Glutamatergic neuron (in vitro differentiated cells): ENCODE measurements around the gene EPB41L2. TPM values are rescaled to one million over a fixed set of nuclear protein-coding genes. Genes with fewer than 3 reads are reported as not detected.
"Not testable (repeated sequence)": the region's sequence is repeated elsewhere in the genome, so short reads cannot be mapped to it uniquely, and the experiment has no call there.

Experiments used
- DNase-seq: peaks from one replicate; pipeline ENCODE4 v3.0.0; 2022
- H3K27ac Mint-ChIP-seq: one replicate; pipeline ENCODE4 v1.8.0; 2020; ENCODE audit warnings: mild to moderate bottlenecking, mixed read lengths, inconsistent platforms; ENCODE audit not compliant: unreplicated experiment
- H3K27me3 Mint-ChIP-seq: one replicate; pipeline ENCODE4 v1.8.0; 2020; ENCODE audit warnings: mild to moderate bottlenecking, moderate library complexity, mixed read lengths, inconsistent platforms; ENCODE audit not compliant: unreplicated experiment
- H3K36me3 Mint-ChIP-seq: one replicate; pipeline ENCODE4 v1.8.0; 2020; ENCODE audit warnings: mild to moderate bottlenecking, mixed read lengths, inconsistent platforms; ENCODE audit not compliant: unreplicated experiment
- H3K4me1 Mint-ChIP-seq: one replicate; pipeline ENCODE4 v1.8.0; 2020; ENCODE audit warnings: mild to moderate bottlenecking, low read depth, mixed read lengths, inconsistent platforms; ENCODE audit not compliant: unreplicated experiment
- H3K4me3 Mint-ChIP-seq: one replicate; pipeline ENCODE4 v1.8.0; 2020; ENCODE audit warnings: mild to moderate bottlenecking, mixed read lengths, inconsistent platforms; ENCODE audit not compliant: unreplicated experiment
- H3K9me3 Mint-ChIP-seq: one replicate; pipeline ENCODE4 v1.8.0; 2020; ENCODE audit warnings: mild to moderate bottlenecking, moderate library complexity, mixed read lengths, inconsistent platforms; ENCODE audit not compliant: unreplicated experiment
- total RNA-seq: library from RNA; stranded (reverse); fragmentation: NEBNext Ultra II Directional; extraction: Animal tissue kit (Norgen Biotek cat#: 25700); gene quantifications from one replicate; pipeline ENCODE4 v1.2.1, GENCODE V29; 2021; ENCODE audit not compliant: unreplicated experiment
- TF ChIP-seq, protein P1 (sequence below): fragments of 200-600 bp; sonication (generic); IDR thresholded peaks from one replicate; pipeline ENCODE4 v1.5.0; 2021; ENCODE audit not compliant: partially characterized antibody, unreplicated experiment

The EPB41L2 gene
- total RNA-seq, 1 donor from 2014 or later, result 36.2 TPM

- Mint-ChIP-seq H3K27ac (no peak overlapping the region), H3K36me3 (no peaks in the 10 kb centered on the region), H3K27me3 (no peaks in the 10 kb centered on the region), H3K4me3 (no peak overlapping the region), H3K9me3 (no peaks in the 10 kb centered on the region), H3K4me1 (peaks cover 3% of the 10 kb centered on the region)
- TF ChIP-seq, protein P1, sequence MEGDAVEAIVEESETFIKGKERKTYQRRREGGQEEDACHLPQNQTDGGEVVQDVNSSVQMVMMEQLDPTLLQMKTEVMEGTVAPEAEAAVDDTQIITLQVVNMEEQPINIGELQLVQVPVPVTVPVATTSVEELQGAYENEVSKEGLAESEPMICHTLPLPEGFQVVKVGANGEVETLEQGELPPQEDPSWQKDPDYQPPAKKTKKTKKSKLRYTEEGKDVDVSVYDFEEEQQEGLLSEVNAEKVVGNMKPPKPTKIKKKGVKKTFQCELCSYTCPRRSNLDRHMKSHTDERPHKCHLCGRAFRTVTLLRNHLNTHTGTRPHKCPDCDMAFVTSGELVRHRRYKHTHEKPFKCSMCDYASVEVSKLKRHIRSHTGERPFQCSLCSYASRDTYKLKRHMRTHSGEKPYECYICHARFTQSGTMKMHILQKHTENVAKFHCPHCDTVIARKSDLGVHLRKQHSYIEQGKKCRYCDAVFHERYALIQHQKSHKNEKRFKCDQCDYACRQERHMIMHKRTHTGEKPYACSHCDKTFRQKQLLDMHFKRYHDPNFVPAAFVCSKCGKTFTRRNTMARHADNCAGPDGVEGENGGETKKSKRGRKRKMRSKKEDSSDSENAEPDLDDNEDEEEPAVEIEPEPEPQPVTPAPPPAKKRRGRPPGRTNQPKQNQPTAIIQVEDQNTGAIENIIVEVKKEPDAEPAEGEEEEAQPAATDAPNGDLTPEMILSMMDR, result no peak
- no peak for DNase-seq
Observed at GRCh38 chr6:130810307-130811030, 252.6 kb downstream of the EPB41L2 start.

DNA sequence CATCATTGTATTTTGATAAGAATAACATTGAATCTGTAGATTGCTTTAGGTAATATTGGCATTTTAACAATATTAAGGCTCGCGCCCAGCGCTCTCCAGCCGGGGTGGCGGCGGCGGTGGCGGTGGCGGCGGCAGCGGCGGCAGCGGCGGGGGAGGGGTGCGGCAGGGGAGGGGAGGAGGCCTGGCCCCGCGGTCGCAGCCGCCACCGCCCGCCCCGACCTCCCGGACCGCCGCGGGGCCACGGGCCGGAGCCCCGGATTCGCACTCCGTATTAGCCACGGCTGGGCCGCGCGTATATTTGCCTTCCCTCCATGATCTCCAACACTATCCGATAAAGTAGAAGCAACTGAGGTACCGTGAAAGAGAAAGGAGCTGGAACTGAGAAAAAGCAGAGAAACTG lies 261.7 kb downstream of the EPB41L2 start:
- H3K27me3 Mint-ChIP-seq, H3K36me3 Mint-ChIP-seq, H3K9me3 Mint-ChIP-seq, DNase-seq, H3K4me1 Mint-ChIP-seq, H3K27ac Mint-ChIP-seq, H3K4me3 Mint-ChIP-seq: not testable (repeated sequence)

- TF ChIP-seq, protein P1, result no peak
- Mint-ChIP-seq H3K27me3 (no peaks in the 10 kb centered on the region), H3K27ac (no peak overlapping the region), H3K36me3 (no peaks in the 10 kb centered on the region), H3K4me1 (no peaks in the 10 kb centered on the region), H3K9me3 (no peaks in the 10 kb centered on the region), H3K4me3 (no peak overlapping the region)
- DNase-seq, result no peak
Observed at GRCh38 chr6:130797061-130797460, 266.0 kb downstream of the EPB41L2 start.

DNA sequence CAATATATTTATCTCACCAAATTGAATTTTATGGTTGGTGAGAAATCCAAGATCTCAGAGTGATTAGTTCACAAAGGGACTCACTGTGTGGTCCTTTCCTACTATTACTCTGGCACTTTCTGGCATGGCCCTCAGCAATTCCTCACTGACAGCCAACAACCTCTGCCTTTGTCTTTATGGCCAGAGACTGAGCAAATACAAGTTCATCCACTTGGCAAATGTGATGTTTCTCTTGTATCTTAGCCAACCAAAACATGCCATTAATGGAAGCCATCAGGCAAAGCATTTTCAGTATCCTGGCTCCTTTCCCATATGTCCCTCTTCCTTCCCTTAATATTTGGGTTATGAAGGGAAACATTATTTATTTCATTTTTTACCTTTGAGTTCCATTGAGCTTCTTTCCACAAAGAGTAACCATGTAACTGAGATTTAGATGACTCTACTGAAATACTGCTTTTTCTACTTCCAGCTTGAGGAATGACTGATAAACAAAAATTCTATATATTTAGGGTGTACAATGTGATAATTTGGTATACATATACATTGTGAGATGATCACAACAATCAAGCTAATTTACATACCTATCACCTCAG lies 266.6 kb downstream of the EPB41L2 start:
- H3K4me3 Mint-ChIP-seq, result no peak overlapping the region
- H3K27ac Mint-ChIP-seq, result no peak overlapping the region
- H3K9me3 Mint-ChIP-seq, result no peaks in the 10 kb centered on the region
- no peaks in the 10 kb centered on the region for H3K36me3 Mint-ChIP-seq
- no peaks in the 10 kb centered on the region for H3K27me3 Mint-ChIP-seq
- no peak for DNase-seq
- no peaks in the 10 kb centered on the region for H3K4me1 Mint-ChIP-seq
- TF ChIP-seq, protein P1, result no peak

DNA sequence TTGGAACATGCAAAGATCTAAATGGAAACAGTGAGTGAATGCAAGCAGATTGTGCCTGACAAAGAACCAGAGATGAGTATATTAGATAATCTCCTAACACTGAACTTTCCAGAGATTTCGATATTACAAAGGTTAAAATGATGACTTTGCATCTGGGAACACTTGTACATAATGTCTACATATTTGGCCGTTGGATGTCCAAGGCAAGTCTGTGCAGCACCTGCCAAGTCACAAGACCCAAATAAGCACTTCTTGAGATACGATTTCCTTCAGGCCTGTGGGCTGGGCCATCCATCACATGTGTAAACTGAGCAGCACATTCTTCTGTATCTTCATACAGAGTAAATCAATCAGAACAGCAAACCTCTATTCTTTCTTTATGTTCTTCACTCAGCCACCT lies 268.3 kb downstream of the EPB41L2 start:
- H3K4me1 Mint-ChIP-seq, result no peaks in the 10 kb centered on the region
- DNase-seq, result no peak
- no peaks in the 10 kb centered on the region for H3K9me3 Mint-ChIP-seq
- TF ChIP-seq, protein P1, result no peak
- no peak overlapping the region for H3K27ac Mint-ChIP-seq
- H3K27me3 Mint-ChIP-seq, result no peaks in the 10 kb centered on the region
- H3K4me3 Mint-ChIP-seq, result no peak overlapping the region
- no peaks in the 10 kb centered on the region for H3K36me3 Mint-ChIP-seq
